HG03439 (cell line): ENCODE results near the gene CERKL.

Experiments used
- ATAC-seq: cut with Tn5 transposase; IDR thresholded peaks from one replicate; pipeline ENCODE4 v1.9.1; 2021; ENCODE audit warnings: mild to moderate bottlenecking, moderate library complexity; ENCODE audit not compliant: unreplicated experiment

CERKL gene

DNA sequence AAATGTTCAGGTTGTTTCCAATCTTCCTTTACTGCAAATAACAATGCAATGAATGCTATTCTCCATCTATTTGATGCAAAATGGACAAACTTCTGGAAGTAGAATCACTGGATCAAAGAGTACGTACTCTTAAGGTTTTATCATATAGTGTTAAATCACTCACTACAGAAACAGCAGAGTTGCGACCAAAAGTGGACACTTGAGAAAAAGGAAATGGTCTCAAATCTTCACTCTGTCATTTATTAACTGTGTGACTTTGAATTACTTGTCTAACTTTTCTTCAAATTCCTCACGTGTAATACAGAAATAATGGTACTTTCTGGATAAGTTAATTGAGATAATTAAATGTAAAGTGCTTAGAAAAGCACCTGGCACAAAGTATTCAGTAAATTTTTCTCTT, 78.1 kb downstream of the CERKL start:
- no peak for ATAC-seq

DNA sequence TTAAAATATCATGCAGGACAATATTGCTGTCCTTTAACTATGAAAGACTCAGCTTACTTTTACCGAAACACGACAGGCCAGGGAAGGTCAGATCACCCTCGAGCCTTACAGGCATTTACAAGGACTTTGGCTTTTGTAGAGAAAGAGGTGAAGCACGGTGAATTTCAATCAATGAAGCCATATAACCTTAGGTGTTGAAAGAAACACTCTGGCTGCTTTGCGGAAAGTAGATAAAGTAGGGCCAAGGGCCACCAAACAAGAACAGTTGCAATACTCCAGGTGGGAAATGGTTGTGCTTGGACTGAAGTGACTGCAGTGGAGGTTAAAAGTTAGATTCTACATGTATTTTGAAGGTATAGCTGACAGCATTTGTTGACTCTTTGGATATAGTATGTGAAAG, 80.5 kb downstream of the CERKL start:
- ATAC-seq = no peak

DNA sequence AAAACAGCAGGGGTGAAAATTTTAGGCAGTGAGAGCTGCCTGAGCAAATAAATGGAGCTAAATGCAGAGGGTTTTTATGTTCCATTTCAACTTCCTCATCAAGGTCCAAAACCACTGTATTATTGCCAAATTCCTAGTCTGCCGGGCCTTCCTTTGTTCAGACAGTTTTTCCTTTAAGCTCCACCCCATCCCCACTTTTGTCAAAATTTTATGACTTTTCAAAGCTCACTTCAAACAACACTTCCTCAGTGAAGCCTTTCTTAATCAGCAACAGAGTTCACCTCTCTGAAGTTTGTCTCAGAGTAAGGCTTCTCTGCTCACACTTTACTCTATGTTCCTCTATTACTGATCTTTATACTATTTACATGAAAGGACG, 81.3 kb downstream of the CERKL start:
- no peak for ATAC-seq

DNA sequence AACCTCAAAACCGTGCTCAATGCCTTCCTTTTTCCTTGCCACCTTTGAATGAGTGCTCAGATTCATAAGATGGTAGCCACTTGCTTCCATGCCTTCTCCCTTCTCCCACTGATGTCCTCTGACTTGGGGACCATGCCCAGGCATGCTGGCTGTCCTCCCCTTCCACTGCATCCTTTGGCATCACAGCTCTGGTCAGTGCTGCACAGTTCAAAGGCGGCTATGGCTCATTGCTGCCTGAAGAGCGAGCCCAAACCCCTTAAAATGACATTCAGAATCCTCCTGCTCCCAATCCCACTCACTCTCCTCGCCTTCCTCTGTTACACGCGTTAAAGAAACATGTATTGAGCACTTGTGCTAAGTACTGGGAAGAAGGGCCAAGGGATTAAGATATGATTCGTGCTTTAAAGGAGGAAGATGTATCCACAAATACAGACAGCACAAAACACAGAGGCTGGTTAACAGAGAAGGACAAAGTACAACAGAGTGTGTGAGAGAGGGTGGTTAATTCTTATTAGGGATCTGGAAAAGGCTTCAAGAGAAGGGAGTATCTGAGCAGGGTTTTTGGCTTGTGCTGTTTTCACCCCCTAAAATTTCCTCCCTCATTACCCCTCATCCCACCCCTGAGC, 81.8 kb downstream of the CERKL start:
- ATAC-seq = no peak

DNA sequence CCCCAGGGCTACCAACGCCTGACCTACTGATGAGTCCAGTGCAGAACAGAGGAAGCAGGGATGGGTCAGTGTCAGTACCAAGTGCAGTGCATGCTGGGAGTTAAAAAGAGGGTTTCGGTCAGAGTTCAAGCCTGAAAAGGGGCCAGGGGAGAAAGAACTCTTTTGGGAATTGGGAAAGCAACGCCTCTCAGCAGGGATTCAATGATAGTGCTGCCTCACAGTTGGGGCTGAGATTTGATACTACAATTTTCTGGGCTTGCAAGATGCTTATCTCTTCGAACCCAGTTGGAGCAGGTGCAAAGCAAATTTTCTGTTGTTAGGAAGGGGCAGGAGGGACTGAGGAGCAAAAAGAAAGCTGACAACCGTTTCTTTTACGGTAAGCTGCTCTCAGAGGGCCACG, 82.6 kb downstream of the CERKL start:
- ATAC-seq = no peak

DNA sequence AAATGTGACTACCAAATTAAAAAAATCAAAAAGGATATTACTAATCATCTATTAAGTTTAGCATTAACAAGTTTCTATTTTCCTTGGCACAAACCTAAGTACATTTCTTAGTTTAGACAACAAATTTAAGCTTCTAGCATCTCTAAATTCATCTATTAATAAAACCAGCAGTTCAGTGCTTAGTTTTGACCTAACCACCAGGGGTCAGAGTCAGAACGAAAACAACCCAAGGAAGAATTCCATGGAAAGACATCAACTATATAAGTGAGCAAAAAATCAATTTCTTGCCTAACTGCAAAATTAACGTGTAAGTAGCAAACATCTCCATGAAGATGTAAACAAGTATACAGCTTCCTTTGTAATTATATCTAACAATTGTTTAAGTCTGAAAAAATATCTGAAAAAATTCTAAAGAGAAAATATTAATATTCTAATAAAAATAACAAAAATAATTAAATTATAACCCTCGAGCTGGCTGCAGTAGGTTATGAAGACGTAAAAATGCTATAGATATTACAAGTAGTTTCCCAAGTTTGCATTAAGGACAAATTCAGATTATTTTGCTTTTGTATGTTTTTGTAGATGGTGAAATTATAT, 83.7 kb downstream of the CERKL start:
- no peak for ATAC-seq

DNA sequence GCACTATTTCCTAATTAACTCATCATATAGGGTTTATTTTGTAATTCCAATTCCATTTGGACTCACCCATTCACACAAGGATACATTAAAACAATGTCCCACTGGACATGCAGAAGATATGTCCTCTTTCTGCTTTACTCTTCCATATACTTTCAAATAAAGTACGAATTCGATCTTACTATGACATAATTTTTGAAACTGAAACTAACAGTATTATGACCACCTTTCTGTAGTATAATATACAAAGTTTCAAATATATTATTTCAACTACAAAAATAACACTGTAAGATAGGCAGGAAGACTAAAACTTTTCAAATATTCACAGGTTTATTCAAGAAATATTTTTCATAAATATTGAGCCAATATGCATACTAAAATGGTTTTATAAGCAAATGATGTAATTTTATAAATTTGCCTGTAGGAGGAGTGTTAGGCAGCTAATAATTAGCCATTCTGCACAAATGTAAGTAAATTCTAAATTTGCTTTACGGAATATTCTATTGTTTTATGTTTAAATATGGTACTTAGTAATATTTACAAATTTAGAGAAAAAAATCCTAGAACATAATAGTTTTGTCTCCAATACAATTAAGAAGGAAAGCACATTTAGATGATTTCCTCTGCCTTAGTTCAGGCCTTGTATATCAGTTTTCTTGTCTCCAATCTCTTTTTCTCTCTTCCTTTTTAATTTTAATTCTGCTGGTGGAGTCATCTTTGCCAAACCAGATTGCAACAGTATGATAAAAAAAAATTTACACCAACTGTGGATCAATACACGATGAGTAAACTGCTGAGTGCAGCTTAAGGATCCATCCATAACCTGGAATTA, 85.9 kb downstream of the CERKL start:
- ATAC-seq = no peak

DNA sequence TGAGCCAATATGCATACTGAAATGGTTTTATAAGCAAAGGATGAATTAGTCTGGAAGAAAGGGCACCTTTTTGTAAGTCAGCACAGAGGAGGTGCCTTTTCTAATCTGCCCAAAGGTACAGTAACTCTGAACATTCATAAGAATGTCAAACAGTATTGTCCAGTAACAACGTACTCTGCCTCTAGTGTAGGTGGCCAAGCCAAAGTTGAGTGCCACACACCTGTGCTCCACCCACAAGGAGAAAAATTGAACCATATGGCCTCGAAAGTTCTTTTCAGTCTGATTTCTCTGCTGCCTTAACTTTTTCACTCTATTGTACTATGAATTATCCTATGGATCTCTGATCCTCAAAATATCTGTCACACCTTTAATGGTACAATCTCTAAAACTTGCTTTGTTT, 86.8 kb downstream of the CERKL start:
- no peak for ATAC-seq

DNA sequence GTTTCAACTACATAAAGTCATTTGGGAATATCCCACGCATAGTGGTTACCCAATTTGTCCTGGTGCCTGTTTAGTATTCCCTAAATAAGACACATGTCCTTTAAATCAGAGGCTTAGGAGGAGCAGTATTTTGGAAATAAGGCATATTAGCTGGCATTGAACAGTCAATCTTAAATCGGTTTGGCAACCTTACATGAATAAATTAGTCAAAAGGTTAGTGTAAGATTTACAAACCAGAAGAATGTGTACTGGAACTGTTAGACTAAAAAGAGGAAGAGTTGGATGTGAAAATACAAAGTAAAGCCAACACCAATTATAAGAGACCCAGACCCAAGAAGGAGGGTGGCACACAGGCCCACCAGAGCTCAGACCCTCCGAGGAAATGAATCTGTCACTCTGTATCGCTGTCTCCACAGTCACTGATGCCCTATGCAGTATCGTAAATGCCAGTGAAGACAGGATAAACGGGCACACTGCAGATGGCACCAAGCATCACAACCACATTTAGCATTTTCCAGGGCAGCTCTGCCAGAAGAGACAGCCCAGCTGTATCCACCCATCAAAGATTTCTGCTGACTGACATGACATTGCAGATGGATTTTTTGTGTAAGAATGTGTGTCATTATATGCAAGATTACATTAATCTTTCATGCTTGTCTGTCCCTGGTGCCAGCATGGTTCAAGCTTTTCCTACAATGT, 90.4 kb downstream of the CERKL start:
- no peak for ATAC-seq

DNA sequence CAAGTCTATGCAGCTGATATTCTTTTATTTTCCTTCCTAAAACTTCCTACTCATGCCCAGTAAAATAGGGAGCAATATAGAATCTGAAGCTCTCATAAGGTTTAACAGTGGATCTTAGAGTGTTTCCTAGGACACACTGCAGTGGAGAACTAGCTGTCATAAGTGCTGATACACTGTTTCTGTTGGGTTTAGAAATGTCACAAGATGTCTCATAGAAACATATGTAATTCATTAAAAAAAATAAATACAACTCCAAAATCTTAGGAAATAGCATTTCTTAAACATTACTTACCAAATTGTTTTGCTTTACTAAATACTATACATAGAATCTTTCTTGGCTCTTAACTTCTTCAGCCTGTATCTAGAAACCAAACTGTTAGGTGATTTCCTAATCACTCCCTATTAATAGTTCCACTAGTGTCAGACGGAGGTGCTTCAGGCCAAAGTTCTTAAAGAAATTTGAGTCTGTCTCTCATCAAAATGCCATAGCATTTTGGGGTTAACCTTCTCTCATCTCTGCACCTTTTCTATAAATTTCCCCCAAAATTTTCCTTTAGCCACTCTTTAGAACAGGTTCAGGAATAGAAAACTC, 93.7 kb downstream of the CERKL start:
- peak; percentile 64 for ATAC-seq

DNA sequence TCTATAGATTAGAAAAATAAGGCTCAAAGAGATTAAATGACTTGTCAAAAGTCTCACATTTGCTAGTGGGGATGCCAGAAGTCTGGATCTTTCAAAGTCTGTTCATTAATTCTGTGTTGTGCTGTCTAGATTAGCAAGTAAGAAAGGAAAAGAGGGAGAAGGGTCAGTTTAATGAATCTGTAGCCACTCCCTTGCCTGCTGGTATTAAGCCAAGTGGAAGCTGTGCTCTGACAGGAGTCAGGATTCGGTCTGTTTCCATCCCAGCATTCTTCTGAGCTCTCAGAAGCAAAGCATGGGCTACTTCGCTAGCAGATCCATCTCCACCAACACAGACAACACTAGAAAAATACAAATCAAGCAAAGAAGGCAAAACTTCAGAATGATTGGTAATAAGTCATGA, 98.5 kb downstream of the CERKL start:
- no peak for ATAC-seq

DNA sequence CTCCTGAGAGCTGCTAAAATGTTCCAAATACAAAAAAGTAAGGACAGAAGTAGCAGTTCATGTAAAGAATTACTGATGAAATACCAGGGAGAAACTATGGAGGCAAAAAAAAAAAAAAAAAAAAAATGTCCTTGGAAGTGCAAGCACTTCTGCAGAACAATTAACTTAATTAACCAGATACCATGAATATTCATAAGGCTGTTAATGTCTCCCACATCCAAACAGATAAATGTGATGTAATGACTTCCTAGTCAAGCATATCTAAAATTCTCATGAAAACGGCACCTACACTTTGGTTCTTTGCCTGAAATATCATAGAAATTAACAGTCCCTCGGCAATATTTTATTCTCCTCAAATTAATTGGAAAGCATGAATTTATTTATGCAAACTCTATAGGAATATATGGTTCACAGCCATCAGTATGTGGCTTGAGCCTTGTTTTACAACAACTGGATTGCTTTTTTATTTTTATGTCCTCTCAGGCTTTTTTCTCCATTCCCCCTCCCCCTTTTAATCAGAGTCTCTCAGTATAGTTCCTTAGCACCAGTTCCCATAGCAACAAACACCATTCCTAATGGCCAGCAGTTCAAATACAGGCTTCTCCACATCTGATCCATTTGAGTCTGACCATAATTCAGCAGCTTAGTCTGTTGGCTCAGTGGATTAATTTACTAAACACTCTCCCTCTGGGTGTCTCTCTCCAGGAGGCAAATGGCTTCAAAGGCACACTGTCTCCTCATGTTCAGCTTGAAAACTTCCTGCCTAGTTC, 102.7 kb downstream of the CERKL start:
- ATAC-seq = no peak

DNA sequence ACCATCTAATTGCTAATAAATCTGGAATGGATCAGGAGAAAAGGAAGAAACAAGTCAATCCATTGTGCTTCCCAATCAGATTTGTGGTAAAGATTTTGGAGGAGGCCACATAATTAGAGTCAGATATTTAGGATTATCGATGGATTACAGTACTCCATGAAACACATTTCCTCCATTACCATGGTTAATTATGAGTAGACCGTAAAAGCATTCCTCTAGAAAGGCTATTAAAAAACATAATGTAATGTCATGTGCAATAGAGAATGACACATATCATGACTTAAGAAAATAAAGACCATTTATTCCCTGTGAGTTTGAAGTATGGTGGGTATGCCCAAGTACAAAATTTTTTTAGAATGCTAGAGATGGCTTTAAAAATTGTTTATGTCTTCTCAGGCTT, 103.7 kb downstream of the CERKL start:
- no peak for ATAC-seq

DNA sequence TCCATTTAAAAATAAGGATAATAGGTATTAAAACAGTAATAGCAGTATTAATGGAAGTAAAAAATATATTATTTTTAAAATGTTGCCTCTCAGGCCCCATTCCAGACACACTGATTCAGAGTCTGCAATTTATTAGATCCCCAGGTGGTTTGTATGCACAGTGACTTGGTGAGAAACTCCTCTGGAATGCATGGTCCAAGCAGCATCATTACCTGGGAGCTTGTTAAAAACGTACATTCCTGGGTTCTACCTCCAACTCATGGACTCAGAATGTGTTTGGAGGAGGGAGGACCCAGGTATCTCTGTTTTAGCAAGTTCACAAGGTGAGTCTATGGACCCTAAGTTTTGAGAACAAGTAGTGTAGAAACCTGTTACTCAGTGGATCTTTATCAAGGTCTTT, 104.1 kb downstream of the CERKL start:
- ATAC-seq = no peak

DNA sequence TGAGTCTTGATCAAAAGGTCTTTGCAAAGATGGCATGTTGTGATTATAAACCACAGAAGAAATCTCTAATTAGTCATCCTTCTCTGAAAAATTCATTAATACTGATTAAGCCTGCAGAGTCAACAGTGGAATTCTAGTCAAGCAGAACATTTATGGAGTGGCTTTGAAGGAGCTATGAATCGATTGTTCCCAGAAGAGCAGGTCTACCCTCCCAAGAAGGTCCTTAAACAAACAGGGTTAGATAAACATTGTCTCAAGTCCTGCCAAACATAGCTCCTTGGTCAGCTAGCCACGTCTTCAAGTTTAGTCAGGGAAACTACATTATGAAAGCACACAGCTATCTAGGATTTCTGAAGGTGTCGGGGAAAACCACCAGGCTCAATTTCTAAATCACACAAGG, 110.8 kb downstream of the CERKL start:
- ATAC-seq = no peak

DNA sequence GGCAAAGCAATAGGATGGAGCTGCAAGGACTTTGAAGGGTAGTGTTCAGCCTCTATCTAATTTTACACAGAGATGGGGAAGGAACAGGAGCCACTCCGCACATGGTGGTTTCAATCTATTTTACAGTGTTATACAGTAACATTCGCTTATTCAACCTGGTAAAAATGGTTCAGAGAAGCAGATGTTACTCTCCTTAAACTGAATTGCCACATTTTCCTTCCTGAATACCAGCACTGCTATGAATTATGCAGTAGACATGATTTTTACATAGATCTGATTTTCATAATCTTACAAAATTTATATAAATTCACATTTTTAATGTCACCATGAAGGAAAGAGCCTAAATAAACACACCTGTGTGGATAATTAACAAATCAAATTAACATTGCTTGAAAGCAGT, 114.7 kb downstream of the CERKL start:
- ATAC-seq = no peak

DNA sequence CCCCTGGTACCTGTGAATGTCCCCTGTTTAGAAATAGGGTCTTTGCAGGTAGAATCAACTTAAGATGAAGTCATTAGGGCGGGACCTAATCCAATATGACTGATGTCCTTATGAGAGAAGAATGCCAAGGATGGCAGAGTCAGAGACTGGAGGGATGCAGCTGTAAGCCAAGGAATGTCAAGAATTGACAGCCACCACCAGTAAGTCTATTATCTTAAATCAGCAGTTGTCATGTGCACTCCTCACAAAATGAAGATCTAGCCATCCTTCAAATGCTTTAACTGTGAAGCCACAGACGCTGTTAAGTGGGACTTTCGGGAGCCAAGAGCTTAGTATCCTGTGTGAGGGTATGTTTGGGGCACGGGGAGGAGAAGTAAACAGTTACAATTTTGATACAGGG, 116.5 kb downstream of the CERKL start:
- no peak for ATAC-seq

DNA sequence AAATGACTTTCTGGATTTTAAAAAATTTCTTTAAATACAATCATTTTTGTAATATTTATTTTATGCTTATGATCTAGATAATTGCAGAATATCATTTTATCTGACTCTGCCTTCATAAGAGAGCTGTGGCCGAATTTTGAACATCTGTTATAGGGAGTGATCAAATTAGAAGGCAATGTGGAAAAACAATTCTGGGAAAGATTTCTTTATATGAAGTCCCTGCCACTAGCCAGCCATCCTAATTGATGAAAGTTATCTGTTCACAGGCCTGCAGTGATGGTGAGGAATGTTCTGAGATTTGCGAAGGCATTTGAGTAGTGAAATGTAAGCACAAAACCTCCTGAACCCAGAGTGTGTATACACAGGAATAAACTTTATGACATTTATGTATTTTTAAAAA, 120.2 kb downstream of the CERKL start:
- ATAC-seq = no peak

DNA sequence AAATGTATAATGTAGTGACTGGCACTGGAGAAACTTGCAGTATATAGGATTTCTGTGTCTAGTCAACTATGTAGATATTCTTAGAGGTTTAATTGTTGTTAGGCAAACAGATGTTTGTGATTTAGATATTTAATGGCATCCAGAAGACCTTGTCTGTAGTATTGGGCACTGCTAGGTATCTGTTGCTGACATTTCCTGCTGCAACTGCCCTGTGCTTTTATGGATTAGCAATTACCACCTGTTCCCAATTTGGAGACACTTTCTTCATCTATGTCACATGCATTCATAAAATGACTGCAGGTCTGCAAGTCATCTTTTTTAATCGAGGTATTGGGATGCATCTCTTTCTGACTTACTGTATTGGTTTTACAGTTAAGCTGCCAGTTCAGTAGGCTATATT, 128.5 kb downstream of the CERKL start:
- ATAC-seq = no peak

DNA sequence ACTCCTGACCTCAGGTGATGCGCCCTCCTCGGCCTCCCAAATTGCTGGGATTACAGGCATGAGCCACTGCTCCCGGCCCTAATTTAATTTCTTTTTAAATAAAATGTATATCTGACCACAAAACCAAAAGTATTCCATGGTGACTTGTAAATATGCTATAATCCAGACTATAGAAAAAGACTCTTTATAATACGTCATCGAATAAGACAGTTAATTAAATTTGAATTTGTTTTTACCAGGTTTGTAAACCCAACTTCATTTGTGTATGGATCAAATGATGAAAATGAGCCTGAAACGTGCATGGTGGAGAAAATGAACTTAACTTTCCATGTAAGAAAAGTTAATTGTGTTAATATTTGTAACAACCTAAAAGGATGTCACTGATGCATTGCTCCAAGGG, 129.8 kb downstream of the CERKL start:
- ATAC-seq = no peak

DNA sequence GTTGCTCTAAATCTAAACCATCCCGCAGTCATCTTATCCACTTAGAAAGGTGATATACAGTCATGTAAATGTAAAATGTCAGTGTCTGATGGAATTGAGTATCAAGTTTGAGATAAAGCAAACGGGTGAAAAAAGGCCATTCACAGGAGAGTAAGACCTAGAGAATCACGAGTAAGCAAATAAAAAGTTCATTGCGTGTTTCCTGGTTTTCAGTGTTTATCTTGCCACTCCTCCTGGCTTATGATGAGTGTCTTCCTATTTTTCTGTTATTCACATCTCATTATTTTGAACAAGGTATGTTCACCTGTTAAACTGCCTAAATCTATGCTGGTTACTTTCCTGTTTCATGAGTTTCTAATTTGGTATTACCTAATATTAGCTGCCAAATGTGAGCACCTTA, 130.9 kb downstream of the CERKL start:
- ATAC-seq = no peak
